Subcutaneous adipose tissue (tissue), 4 donors: Measurements from ENCODE around the gene PLCD3. TPM values are rescaled to one million over a fixed set of nuclear protein-coding genes. Genes with fewer than 3 reads are reported as not detected.

Experiments
- small RNA-seq: library from RNA; depleted of rRNA; stranded (forward); fragments of <200 nt; gene quantifications from one replicate; pipeline ENCODE3, GENCODE V24; 2016
- total RNA-seq, 4 donors: library from RNA; depleted of rRNA; stranded (reverse); fragments of >200 nt; gene quantifications; one replicate each; pipeline ENCODE4 v1.1.0, GENCODE V29; 2016

The PLCD3 gene
- total RNA-seq, 4 donors from 2014 or later = 5.9 to 48.0 (median 31.6) TPM

Small RNA genes lying within 50 kb of the gene (small RNA-seq; reads per million reads assigned to genes)
- gene MIR6784 (not detected), gene RF00019 (0.49 reads per million)

Other genes starting within 250 kb of the PLCD3 start
- 10 to 100 TPM; 52.0 to 74.0 (median 66.8) TPM for gene EFTUD2, start 233.1 kb downstream of the PLCD3 start, total RNA-seq
- gene GFAP, start 217.0 kb downstream of the PLCD3 start, total RNA-seq = 10 to 100 TPM in 1 of 4 donors, 1 to 10 TPM in 3; 2.4 to 15.3 (median 5.2) TPM
- gene KIF18B, start 184.7 kb downstream of the PLCD3 start, total RNA-seq = 1 to 10 TPM in 1 of 4 donors, under 1 TPM in 1, not detected in 2; 0.66 to 1.4 TPM
- not detected for gene C1QL1, start 164.2 kb downstream of the PLCD3 start, total RNA-seq
- gene DCAKD, start 80.9 kb downstream of the PLCD3 start, total RNA-seq = 10 to 100 TPM; 19.7 to 44.5 (median 29.8) TPM
- gene NMT1, start 71.2 kb downstream of the PLCD3 start, total RNA-seq = 10 to 100 TPM; 64.7 to 99.8 (median 80.6) TPM
- gene ACBD4, start 3.2 kb upstream of the PLCD3 start, total RNA-seq = 10 to 100 TPM in 2 of 4 donors, 1 to 10 TPM in 2; 5.1 to 23.4 (median 9.5) TPM
- gene HEXIM1, start 16.0 kb upstream of the PLCD3 start, total RNA-seq = 10 to 100 TPM; 14.5 to 20.5 (median 16.1) TPM
- gene HEXIM2, start 29.4 kb upstream of the PLCD3 start, total RNA-seq = 10 to 100 TPM in 2 of 4 donors, 1 to 10 TPM in 2; 3.4 to 10.4 (median 8.8) TPM
- gene FMNL1, start 89.4 kb upstream of the PLCD3 start, total RNA-seq = 10 to 100 TPM; 14.3 to 39.9 (median 28.9) TPM
- gene SPATA32, start 129.6 kb upstream of the PLCD3 start, total RNA-seq = not detected
- 1 to 10 TPM; 4.7 to 6.8 (median 6.1) TPM for gene MAP3K14, start 184.5 kb upstream of the PLCD3 start, total RNA-seq